Ascending aorta (tissue), 2 donors: ENCODE data around the gene SLC44A5. TPM values are rescaled to one million over a fixed set of nuclear protein-coding genes. Genes with fewer than 3 reads are reported as not detected.
"Not testable (repeated sequence)": the region's sequence is repeated elsewhere in the genome, so short reads cannot be mapped to it uniquely, and the experiment has no call there.

Experiments used
- DNase-seq, 2 donors: peaks; one replicate each; pipeline ENCODE4 v3.0.0-alpha.2; 2019; ENCODE audit warnings: low spot score in 2 of 2
- H3K27ac ChIP-seq, 2 donors: fragments of 200-600 bp; sonication (generic); one replicate each; pipeline ENCODE4 v1.5.1; 2016 to 2017; ENCODE audit warnings: mild to moderate bottlenecking in 1 of 2
- H3K27me3 ChIP-seq: fragments of 200-600 bp; sonication (generic); one replicate; pipeline ENCODE4 v1.5.1; 2017
- H3K36me3 ChIP-seq, 2 donors: fragments of 200-600 bp; sonication (generic); one replicate each; pipeline ENCODE4 v1.5.1; 2016
- H3K4me1 ChIP-seq, 2 donors: fragments of 200-600 bp; sonication (generic); one replicate each; pipeline ENCODE4 v1.5.1; 2016 to 2017; ENCODE audit warnings: mild to moderate bottlenecking in 1 of 2
- H3K4me3 ChIP-seq, 2 donors: fragments of 200-600 bp; sonication (generic); one replicate each; pipeline ENCODE4 v1.5.1; 2016 to 2017; ENCODE audit warnings: mild to moderate bottlenecking in 1 of 2
- H3K9me3 ChIP-seq, 2 donors: fragments of 200-600 bp; sonication (generic); one replicate each; pipeline ENCODE4 v1.5.1; 2016
- intact Hi-C: fragments of 100-400 bp; cut with DNase I; formaldehyde crosslinking; loops from one replicate; pipeline ENCODE4 v1.15.1; 2023
- total RNA-seq: library from RNA; depleted of rRNA; stranded (reverse); fragments of >200 nt; gene quantifications from one replicate; pipeline ENCODE4 v1.1.0, GENCODE V29; 2016
- TF ChIP-seq, protein P1 (sequence below), 3 experiments: fragments of 200-600 bp in 2 of 3; fragments of 450-650 bp in 1 of 3; sonication (generic) in 2 of 3; IDR thresholded peaks; one replicate each; pipeline ENCODE4 v1.5.1; 2016 to 2019; ENCODE audit warnings: antibody characterized with exemption in 3 of 3, mild to moderate bottlenecking in 1 of 3, moderate library complexity in 1 of 3

Gene SLC44A5
- total RNA-seq, 1 donor from 2014 or later = not detected

DNA sequence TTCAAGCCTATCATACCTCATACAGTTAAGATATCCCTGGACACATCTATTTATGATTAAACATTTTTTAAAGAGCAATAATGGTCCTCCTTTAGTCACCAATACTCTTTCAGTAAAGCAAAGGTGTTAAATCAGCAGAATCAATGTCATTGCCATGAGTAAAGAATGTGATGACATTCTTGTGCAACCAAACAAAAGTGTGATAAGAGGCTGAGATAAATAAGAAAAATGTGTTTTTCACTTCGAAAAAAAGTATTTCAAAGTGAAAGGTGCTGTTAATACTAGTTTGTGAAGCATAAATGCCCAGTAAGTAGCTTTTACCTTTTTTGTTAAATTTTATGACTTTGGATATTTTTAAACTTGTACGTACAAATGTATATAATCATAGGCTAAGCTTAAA, 8.4 kb downstream of the SLC44A5 start:
- Histone ChIP-seq H3K4me3 (no peak overlapping the region), H3K36me3 (no peaks in the 10 kb centered on the region), H3K27ac (no peak overlapping the region), H3K4me1 (no peaks in the 10 kb centered on the region), H3K27me3 (no peaks in the 10 kb centered on the region), H3K9me3 (no peaks in the 10 kb centered on the region)
- DNase-seq = no peak
- intact Hi-C loops = no loop called here
- TF ChIP-seq, protein P1, sequence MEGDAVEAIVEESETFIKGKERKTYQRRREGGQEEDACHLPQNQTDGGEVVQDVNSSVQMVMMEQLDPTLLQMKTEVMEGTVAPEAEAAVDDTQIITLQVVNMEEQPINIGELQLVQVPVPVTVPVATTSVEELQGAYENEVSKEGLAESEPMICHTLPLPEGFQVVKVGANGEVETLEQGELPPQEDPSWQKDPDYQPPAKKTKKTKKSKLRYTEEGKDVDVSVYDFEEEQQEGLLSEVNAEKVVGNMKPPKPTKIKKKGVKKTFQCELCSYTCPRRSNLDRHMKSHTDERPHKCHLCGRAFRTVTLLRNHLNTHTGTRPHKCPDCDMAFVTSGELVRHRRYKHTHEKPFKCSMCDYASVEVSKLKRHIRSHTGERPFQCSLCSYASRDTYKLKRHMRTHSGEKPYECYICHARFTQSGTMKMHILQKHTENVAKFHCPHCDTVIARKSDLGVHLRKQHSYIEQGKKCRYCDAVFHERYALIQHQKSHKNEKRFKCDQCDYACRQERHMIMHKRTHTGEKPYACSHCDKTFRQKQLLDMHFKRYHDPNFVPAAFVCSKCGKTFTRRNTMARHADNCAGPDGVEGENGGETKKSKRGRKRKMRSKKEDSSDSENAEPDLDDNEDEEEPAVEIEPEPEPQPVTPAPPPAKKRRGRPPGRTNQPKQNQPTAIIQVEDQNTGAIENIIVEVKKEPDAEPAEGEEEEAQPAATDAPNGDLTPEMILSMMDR (IDR thresholded peaks at IDR 0.05) = no peak

DNA sequence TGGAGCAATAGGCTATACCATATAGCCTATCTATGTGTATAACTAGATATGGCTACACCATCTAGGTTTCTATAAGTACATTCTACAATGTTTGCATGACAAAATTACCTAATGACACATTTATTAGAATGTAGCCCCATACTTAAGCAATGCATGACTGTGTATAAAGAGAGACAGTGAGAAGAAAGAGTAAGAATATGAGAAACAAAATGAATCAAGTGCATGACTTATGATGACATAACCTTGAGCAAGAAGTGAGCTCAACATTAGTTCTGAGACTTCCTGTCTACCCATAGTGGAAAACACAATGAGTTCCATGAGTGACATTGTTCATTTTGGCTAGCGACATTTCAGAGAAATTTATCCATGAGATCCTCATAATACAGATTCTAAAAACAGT, 10.1 kb downstream of the SLC44A5 start:
- H3K4me1 ChIP-seq = no peaks in the 10 kb centered on the region
- TF ChIP-seq, protein P1 (IDR thresholded peaks at IDR 0.05) = no peak
- no peak overlapping the region for H3K27ac ChIP-seq
- DNase-seq = no peak
- H3K27me3 ChIP-seq = no peaks in the 10 kb centered on the region
- H3K4me3 ChIP-seq = no peak overlapping the region
- H3K9me3 ChIP-seq = no peaks in the 10 kb centered on the region
- intact Hi-C loops = no loop called here
- H3K36me3 ChIP-seq = no peaks in the 10 kb centered on the region

DNA sequence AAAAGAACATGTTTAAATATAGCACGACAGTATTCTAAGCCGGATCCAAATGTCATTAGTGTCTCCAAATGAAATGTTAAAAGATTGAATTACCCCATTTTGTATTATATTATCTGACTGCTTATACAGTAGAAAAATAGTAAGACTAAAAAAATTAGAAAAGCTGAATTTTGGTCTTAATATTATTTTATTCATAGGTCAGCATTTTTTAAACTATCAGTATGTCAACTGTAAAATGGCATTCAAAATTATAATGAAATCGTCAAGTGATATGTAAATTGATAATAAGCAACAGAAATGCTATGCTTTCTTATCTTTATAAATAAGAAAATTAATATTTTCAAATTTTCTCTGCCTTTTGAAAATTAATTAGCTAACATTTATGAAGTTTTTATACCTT, 16.6 kb downstream of the SLC44A5 start:
- Histone ChIP-seq H3K4me3 (no peak overlapping the region), H3K27me3 (no peaks in the 10 kb centered on the region), H3K9me3 (no peaks in the 10 kb centered on the region), H3K36me3 (no peaks in the 10 kb centered on the region), H3K27ac (no peak overlapping the region), H3K4me1 (no peaks in the 10 kb centered on the region)
- TF ChIP-seq, protein P1 (IDR thresholded peaks at IDR 0.05) = no peak
- intact Hi-C loops = no loop called here
- DNase-seq = no peak

DNA sequence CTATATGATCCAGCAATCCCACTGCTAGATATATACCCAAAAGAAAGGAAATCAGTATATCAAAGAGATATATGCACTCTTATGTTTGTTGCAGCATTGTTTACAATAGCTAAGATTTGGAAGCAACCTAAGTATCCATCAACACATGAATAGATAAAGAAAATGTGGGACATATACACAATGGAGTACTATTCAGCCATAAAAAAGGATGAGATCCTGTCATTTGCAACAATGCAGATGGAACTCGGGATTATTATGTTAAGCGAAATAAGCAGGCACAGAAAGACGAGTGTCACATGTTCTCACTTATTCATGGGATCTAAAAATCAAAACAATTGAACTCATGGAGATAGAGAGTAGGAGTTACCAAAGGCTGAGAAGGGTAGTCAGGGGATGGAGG, 17.5 kb downstream of the SLC44A5 start:
- intact Hi-C loops, H3K9me3 ChIP-seq, H3K27ac ChIP-seq, H3K36me3 ChIP-seq, H3K4me1 ChIP-seq, H3K4me3 ChIP-seq, H3K27me3 ChIP-seq, DNase-seq: not testable (repeated sequence)

DNA sequence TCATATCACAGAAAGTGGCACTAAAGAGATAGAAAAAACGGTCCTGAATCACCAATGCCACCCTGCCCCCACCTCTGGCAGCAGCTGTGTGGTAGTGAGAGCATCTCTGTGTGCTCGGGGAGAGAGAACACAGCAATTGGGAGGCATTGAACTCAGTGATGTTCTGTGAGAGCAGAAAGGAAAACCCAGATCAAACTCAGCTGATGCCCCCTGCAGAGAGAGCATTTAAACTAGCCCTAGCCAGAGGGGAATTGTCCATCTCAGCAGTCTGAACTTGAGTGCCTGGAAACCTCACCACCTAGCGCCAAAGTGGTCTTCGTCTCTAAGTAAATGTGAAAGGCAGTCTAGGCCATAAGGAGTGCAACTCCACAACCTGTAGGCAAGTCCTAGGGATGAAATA, 21.3 kb downstream of the SLC44A5 start:
- Histone ChIP-seq H3K4me3 (no peak overlapping the region), H3K9me3 (no peaks in the 10 kb centered on the region), H3K27me3 (no peaks in the 10 kb centered on the region), H3K4me1 (no peaks in the 10 kb centered on the region), H3K27ac (no peak overlapping the region), H3K36me3 (no peaks in the 10 kb centered on the region)
- intact Hi-C loops = no loop called here
- TF ChIP-seq, protein P1 (IDR thresholded peaks at IDR 0.05) = no peak
- DNase-seq = no peak

DNA sequence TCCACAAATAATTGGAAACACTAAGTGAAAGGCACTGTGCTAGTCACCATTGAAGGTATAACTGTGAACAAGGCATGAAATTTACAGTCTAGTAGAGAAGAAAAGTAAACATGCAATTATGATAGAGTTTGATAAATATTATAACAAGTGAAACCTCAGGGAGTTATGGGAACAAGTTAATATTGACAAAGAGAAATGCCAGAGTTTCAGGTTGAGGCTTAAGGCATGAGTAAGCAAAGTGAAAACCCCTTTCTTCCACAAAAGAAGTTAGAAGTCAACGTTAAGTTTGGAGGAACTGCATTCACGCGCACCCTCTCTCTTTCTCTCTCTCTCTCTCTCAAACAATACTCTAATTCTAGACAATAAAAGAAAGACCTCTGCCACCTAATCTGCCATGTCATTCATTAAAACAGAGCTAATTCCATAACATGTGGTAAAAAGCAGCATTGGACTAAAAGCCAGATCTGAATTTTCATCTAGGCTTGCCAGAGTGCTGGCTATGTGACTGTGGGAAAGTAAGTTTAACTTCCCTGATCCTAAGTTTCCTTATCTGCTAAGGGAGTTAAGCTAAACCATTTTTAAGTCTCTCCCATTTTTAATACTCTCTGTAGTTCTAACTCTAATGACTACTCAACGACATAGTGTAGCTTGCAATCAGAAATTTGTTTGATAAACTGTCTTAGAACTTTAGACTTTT, 22.0 kb downstream of the SLC44A5 start:
- no peak overlapping the region for H3K27ac ChIP-seq
- no peaks in the 10 kb centered on the region for H3K27me3 ChIP-seq
- no peak for DNase-seq
- intact Hi-C loops = no loop called here
- TF ChIP-seq, protein P1 (IDR thresholded peaks at IDR 0.05) = no peak
- no peaks in the 10 kb centered on the region for H3K9me3 ChIP-seq
- H3K36me3 ChIP-seq = no peaks in the 10 kb centered on the region
- H3K4me1 ChIP-seq = no peaks in the 10 kb centered on the region
- H3K4me3 ChIP-seq = no peak overlapping the region
